Measurements from ENCODE around the gene VAPA. TPM values are rescaled to one million over a fixed set of nuclear protein-coding genes. Genes with fewer than 3 reads are reported as not detected.

VAPA gene
- total and polyA plus RNA-seq, 5 donors from 2014 or later = 163 to 286 (median 262) TPM

- no peaks in the 10 kb centered on the region for H3K27me3 Mint-ChIP-seq
- H3K4me3 ChIP-seq (ENCODE audit: low read depth, low read length) = peak overlapping the region; percentile 88
- H3K36me3 ChIP-seq (ENCODE audit: control insufficient read depth, insufficient read depth, low read length) = no peaks in the 10 kb centered on the region
- ATAC-seq (ENCODE audit: low read depth in 2 of 2) (no peak), DNase-seq (no peak)
- no peaks in the 10 kb centered on the region for H3K9me3 ChIP-seq (ENCODE audit: control insufficient read depth in 2 of 2, low read length in 2 of 2)
- peaks cover 22 to 31% (median 27%) of the 10 kb centered on the region in 4 donors for H3K4me1 Mint-ChIP-seq
- H3K27ac ChIP-seq (ENCODE audit: insufficient read depth, low read length, poor library complexity, severe bottlenecking) = peak overlapping the region; percentile 94
- peak overlapping the region; percentile 93 to 99 (median 96) for H3K4me3 Mint-ChIP-seq
- no peaks in the 10 kb centered on the region for H3K27me3 ChIP-seq (ENCODE audit: control insufficient read depth, insufficient read depth, low read length)
- peaks cover 0 to 1% (median 0%) of the 10 kb centered on the region in 7 donors for H3K9me3 Mint-ChIP-seq
- H3K36me3 Mint-ChIP-seq = no peaks in the 10 kb centered on the region
- peaks cover 67% of the 10 kb centered on the region for H3K4me1 ChIP-seq (ENCODE audit: control insufficient read depth, insufficient read depth, low read length, poor library complexity, severe bottlenecking)
- H3K27ac Mint-ChIP-seq = peak overlapping the region; percentile 64 to 97 (median 91)
These were observed 2.3 kb downstream of the VAPA start for GRCh38 chr18:9916077-9916639.

DNA sequence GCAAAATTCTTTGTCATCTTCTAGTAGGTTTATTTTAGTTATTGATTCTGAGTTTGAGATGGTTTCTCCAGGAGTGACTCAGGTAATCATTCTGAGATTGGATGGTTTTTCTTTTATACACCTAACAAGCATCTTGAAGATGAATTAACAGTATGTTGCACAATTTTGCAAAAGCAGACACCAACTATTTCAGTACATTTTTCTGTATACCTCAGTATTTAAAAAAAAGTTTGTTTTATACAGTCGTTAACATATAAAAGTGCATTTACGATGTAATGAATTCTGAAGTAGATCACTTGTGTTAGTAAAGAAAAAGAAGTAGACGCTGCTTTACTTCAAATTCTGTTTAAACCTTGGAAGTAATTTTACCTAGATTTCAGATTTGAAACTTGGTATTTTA, 3.0 kb downstream of the VAPA start:
- Histone ChIP-seq H3K36me3 (ENCODE audit: control insufficient read depth, insufficient read depth, low read length) (no peaks in the 10 kb centered on the region), H3K4me1 (ENCODE audit: control insufficient read depth, insufficient read depth, low read length, poor library complexity, severe bottlenecking) (peaks cover 73% of the 10 kb centered on the region), H3K27me3 (ENCODE audit: control insufficient read depth, insufficient read depth, low read length) (no peaks in the 10 kb centered on the region), H3K27ac (ENCODE audit: insufficient read depth, low read length, poor library complexity, severe bottlenecking) (no peak overlapping the region), H3K9me3 (ENCODE audit: control insufficient read depth in 2 of 2, low read length in 2 of 2) (no peaks in the 10 kb centered on the region), H3K4me3 (ENCODE audit: low read depth, low read length) (peak overlapping the region; percentile 88)
- peaks cover 0 to 1% (median 0%) of the 10 kb centered on the region in 7 donors for H3K9me3 Mint-ChIP-seq
- H3K4me3 Mint-ChIP-seq = peak overlapping the region; percentile 93 to 99 (median 96)
- ATAC-seq (ENCODE audit: low read depth in 2 of 2) = no peak
- H3K36me3 Mint-ChIP-seq = no peaks in the 10 kb centered on the region
- no peak for DNase-seq
- peak overlapping the region in 1 of 3 donors; percentile 97 for H3K27ac Mint-ChIP-seq
- H3K4me1 Mint-ChIP-seq = peaks cover 22 to 31% (median 27%) of the 10 kb centered on the region in 4 donors
- H3K27me3 Mint-ChIP-seq = no peaks in the 10 kb centered on the region

DNA sequence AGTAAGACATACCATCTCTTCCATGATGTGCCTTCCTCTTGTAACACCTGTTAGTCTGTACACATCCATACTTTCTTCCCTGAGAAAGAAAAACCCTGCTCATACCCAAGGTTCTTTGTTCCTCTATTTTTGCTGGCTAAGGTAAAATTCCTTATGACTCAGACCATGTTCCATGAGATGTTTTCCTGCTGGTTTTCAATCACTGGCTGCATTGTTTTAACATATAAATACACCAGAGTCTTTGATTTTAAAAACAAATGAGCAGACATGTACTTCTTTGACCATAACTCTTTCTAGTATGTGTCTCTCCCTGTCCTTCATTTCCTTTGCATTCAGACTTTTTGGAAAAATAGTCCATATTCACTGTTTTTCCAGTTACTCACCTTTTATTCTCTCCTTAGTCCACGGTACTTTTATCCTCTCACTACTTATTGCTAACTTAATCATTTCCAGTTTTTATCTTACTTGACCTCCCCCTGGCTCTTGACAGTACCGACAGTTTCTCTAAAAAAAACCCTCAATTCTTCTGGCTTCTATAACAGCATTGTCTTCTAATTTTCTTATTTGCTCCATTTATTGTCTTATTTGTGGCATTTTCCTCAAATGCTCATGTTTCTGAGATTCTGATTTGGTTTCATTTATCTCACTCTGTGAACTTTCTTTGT, 4.3 kb downstream of the VAPA start:
- H3K27me3 Mint-ChIP-seq = no peaks in the 10 kb centered on the region
- peaks cover 25 to 38% (median 29%) of the 10 kb centered on the region in 4 donors for H3K4me1 Mint-ChIP-seq
- no peak overlapping the region for H3K4me3 Mint-ChIP-seq
- peak overlapping the region; percentile 33 for H3K4me3 ChIP-seq (ENCODE audit: low read depth, low read length)
- H3K36me3 Mint-ChIP-seq = no peaks in the 10 kb centered on the region
- ATAC-seq (ENCODE audit: low read depth in 2 of 2) = no peak
- no peak for DNase-seq
- peaks cover 0 to 1% (median 0%) of the 10 kb centered on the region in 7 donors for H3K9me3 Mint-ChIP-seq
- no peaks in the 10 kb centered on the region for H3K9me3 ChIP-seq (ENCODE audit: control insufficient read depth in 2 of 2, low read length in 2 of 2)
- H3K27me3 ChIP-seq (ENCODE audit: control insufficient read depth, insufficient read depth, low read length) = no peaks in the 10 kb centered on the region
- H3K27ac Mint-ChIP-seq = no peak overlapping the region
- H3K36me3 ChIP-seq (ENCODE audit: control insufficient read depth, insufficient read depth, low read length) = no peaks in the 10 kb centered on the region
- no peak overlapping the region for H3K27ac ChIP-seq (ENCODE audit: insufficient read depth, low read length, poor library complexity, severe bottlenecking)
- H3K4me1 ChIP-seq (ENCODE audit: control insufficient read depth, insufficient read depth, low read length, poor library complexity, severe bottlenecking) = peaks cover 81% of the 10 kb centered on the region

GRCh38 chr18:9919564-9920232, 5.9 kb downstream of the VAPA start:
- Histone ChIP-seq H3K27ac (ENCODE audit: insufficient read depth, low read length, poor library complexity, severe bottlenecking) (no peak overlapping the region), H3K4me3 (ENCODE audit: low read depth, low read length) (peak overlapping the region; percentile 64), H3K9me3 (ENCODE audit: control insufficient read depth in 2 of 2, low read length in 2 of 2) (no peaks in the 10 kb centered on the region), H3K27me3 (ENCODE audit: control insufficient read depth, insufficient read depth, low read length) (no peaks in the 10 kb centered on the region), H3K4me1 (ENCODE audit: control insufficient read depth, insufficient read depth, low read length, poor library complexity, severe bottlenecking) (peaks cover 92% of the 10 kb centered on the region), H3K36me3 (ENCODE audit: control insufficient read depth, insufficient read depth, low read length) (no peaks in the 10 kb centered on the region)
- Mint-ChIP-seq H3K9me3 (no peaks in the 10 kb centered on the region), H3K4me1 (peaks cover 29 to 47% (median 39%) of the 10 kb centered on the region in 4 donors), H3K4me3 (no peak overlapping the region), H3K36me3 (no peaks in the 10 kb centered on the region), H3K27me3 (no peaks in the 10 kb centered on the region), H3K27ac (no peak overlapping the region)
- DNase-seq (no peak), ATAC-seq (ENCODE audit: low read depth in 2 of 2) (no peak)

GRCh38 chr18:9922592-9923311, 8.9 kb downstream of the VAPA start:
- Histone ChIP-seq H3K4me3 (ENCODE audit: low read depth, low read length) (peak overlapping the region; percentile 64), H3K4me1 (ENCODE audit: control insufficient read depth, insufficient read depth, low read length, poor library complexity, severe bottlenecking) (peaks cover 90% of the 10 kb centered on the region), H3K9me3 (ENCODE audit: control insufficient read depth in 2 of 2, low read length in 2 of 2) (no peaks in the 10 kb centered on the region), H3K27me3 (ENCODE audit: control insufficient read depth, insufficient read depth, low read length) (no peaks in the 10 kb centered on the region), H3K36me3 (ENCODE audit: control insufficient read depth, insufficient read depth, low read length) (no peaks in the 10 kb centered on the region), H3K27ac (ENCODE audit: insufficient read depth, low read length, poor library complexity, severe bottlenecking) (no peak overlapping the region)
- no peak for DNase-seq
- no peaks in the 10 kb centered on the region for H3K27me3 Mint-ChIP-seq
- H3K27ac Mint-ChIP-seq = no peak overlapping the region
- no peak for ATAC-seq (ENCODE audit: low read depth in 2 of 2)
- no peaks in the 10 kb centered on the region for H3K36me3 Mint-ChIP-seq
- peaks cover 37 to 56% (median 43%) of the 10 kb centered on the region in 4 donors for H3K4me1 Mint-ChIP-seq
- peak overlapping the region in 2 of 4 donors; percentile 29 to 36 for H3K4me3 Mint-ChIP-seq
- no peaks in the 10 kb centered on the region for H3K9me3 Mint-ChIP-seq

- Mint-ChIP-seq H3K27ac (peak overlapping the region in 2 of 3 donors; percentile 33 to 44), H3K4me3 (peak overlapping the region; percentile 24 to 68 (median 48)), H3K36me3 (no peaks in the 10 kb centered on the region), H3K4me1 (peaks cover 53 to 71% (median 58%) of the 10 kb centered on the region in 4 donors), H3K9me3 (no peaks in the 10 kb centered on the region), H3K27me3 (no peaks in the 10 kb centered on the region)
- DNase-seq (no peak), ATAC-seq (ENCODE audit: low read depth in 2 of 2) (no peak)
- no peaks in the 10 kb centered on the region for H3K9me3 ChIP-seq (ENCODE audit: control insufficient read depth in 2 of 2, low read length in 2 of 2)
- H3K27ac ChIP-seq (ENCODE audit: insufficient read depth, low read length, poor library complexity, severe bottlenecking) = no peak overlapping the region
- no peaks in the 10 kb centered on the region for H3K36me3 ChIP-seq (ENCODE audit: control insufficient read depth, insufficient read depth, low read length)
- H3K4me1 ChIP-seq (ENCODE audit: control insufficient read depth, insufficient read depth, low read length, poor library complexity, severe bottlenecking) = peaks cover 87% of the 10 kb centered on the region
- H3K27me3 ChIP-seq (ENCODE audit: control insufficient read depth, insufficient read depth, low read length) = no peaks in the 10 kb centered on the region
- H3K4me3 ChIP-seq (ENCODE audit: low read depth, low read length) = peak overlapping the region; percentile 42
These were observed 10.6 kb downstream of the VAPA start for GRCh38 chr18:9924371-9924943.

- H3K27ac ChIP-seq (ENCODE audit: insufficient read depth, low read length, poor library complexity, severe bottlenecking) = no peak overlapping the region
- DNase-seq (no peak), ATAC-seq (ENCODE audit: low read depth in 2 of 2) (no peak)
- H3K4me1 ChIP-seq (ENCODE audit: control insufficient read depth, insufficient read depth, low read length, poor library complexity, severe bottlenecking) = peaks cover 82% of the 10 kb centered on the region
- Mint-ChIP-seq H3K9me3 (no peaks in the 10 kb centered on the region), H3K36me3 (no peaks in the 10 kb centered on the region), H3K4me3 (no peak overlapping the region), H3K27me3 (no peaks in the 10 kb centered on the region), H3K4me1 (peaks cover 56 to 76% (median 63%) of the 10 kb centered on the region in 4 donors), H3K27ac (no peak overlapping the region)
- H3K36me3 ChIP-seq (ENCODE audit: control insufficient read depth, insufficient read depth, low read length) = no peaks in the 10 kb centered on the region
- peak overlapping the region; percentile 42 for H3K4me3 ChIP-seq (ENCODE audit: low read depth, low read length)
- no peaks in the 10 kb centered on the region for H3K27me3 ChIP-seq (ENCODE audit: control insufficient read depth, insufficient read depth, low read length)
- no peaks in the 10 kb centered on the region for H3K9me3 ChIP-seq (ENCODE audit: control insufficient read depth in 2 of 2, low read length in 2 of 2)
These were observed 11.6 kb downstream of the VAPA start for GRCh38 chr18:9925369-9925768.

Data from CD4-positive, CD25-positive, alpha-beta regulatory T cell (primary cell).